Kidney epithelial cell (primary cell): ENCODE data around the gene ZNF648. TPM values are rescaled to one million over a fixed set of nuclear protein-coding genes. Genes with fewer than 3 reads are reported as not detected.

ENCODE experiments used
- DNase-seq: peaks from one replicate; pipeline ENCODE4 v3.0.0-alpha.2; 2010; ENCODE audit warnings: low read depth
- H3K27me3 ChIP-seq: 2 replicates; pipeline ENCODE4 v1.6.0; 2011; ENCODE audit warnings: low read length; ENCODE audit not compliant: control insufficient read depth, insufficient read depth
- H3K36me3 ChIP-seq: 2 replicates; pipeline ENCODE4 v1.5.1; 2011; ENCODE audit warnings: low read length; ENCODE audit not compliant: control insufficient read depth, insufficient read depth
- H3K4me3 ChIP-seq: 2 replicates; pipeline ENCODE4 v1.5.1; 2011; ENCODE audit warnings: low read depth, mild to moderate bottlenecking, control low read depth, low read length
- total RNA-seq: library from RNA; depleted of rRNA; stranded (reverse); fragments of >200 nt; gene quantifications from 2 replicates; pipeline ENCODE4 v1.2.3, GENCODE V29; 2015
- TF ChIP-seq, protein P1 (sequence below): IDR thresholded peaks from 2 replicates; pipeline ENCODE4 v1.5.1; 2011; ENCODE audit warnings: mild to moderate bottlenecking, moderate library complexity, low read length, control low read depth, inconsistent platforms; ENCODE audit not compliant: insufficient read depth, poor library complexity, severe bottlenecking

Gene ZNF648
- total RNA-seq, 1 donor from 2014 or later: 1.0 TPM

GRCh38 chr1:182084487-182085316, 23.2 kb upstream of the ZNF648 start:
- H3K27me3 ChIP-seq: peaks cover 4% of the 10 kb centered on the region
- no peak overlapping the region for H3K4me3 ChIP-seq
- no peaks in the 10 kb centered on the region for H3K36me3 ChIP-seq
- TF ChIP-seq, protein P1, sequence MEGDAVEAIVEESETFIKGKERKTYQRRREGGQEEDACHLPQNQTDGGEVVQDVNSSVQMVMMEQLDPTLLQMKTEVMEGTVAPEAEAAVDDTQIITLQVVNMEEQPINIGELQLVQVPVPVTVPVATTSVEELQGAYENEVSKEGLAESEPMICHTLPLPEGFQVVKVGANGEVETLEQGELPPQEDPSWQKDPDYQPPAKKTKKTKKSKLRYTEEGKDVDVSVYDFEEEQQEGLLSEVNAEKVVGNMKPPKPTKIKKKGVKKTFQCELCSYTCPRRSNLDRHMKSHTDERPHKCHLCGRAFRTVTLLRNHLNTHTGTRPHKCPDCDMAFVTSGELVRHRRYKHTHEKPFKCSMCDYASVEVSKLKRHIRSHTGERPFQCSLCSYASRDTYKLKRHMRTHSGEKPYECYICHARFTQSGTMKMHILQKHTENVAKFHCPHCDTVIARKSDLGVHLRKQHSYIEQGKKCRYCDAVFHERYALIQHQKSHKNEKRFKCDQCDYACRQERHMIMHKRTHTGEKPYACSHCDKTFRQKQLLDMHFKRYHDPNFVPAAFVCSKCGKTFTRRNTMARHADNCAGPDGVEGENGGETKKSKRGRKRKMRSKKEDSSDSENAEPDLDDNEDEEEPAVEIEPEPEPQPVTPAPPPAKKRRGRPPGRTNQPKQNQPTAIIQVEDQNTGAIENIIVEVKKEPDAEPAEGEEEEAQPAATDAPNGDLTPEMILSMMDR: peak; percentile 81
- DNase-seq: no peak

- Histone ChIP-seq H3K27me3 (peaks cover 4% of the 10 kb centered on the region), H3K4me3 (no peak overlapping the region), H3K36me3 (no peaks in the 10 kb centered on the region)
- TF ChIP-seq, protein P1: no peak
- no peak for DNase-seq
Observed at GRCh38 chr1:182083851-182084486, 22.5 kb upstream of the ZNF648 start.

DNA sequence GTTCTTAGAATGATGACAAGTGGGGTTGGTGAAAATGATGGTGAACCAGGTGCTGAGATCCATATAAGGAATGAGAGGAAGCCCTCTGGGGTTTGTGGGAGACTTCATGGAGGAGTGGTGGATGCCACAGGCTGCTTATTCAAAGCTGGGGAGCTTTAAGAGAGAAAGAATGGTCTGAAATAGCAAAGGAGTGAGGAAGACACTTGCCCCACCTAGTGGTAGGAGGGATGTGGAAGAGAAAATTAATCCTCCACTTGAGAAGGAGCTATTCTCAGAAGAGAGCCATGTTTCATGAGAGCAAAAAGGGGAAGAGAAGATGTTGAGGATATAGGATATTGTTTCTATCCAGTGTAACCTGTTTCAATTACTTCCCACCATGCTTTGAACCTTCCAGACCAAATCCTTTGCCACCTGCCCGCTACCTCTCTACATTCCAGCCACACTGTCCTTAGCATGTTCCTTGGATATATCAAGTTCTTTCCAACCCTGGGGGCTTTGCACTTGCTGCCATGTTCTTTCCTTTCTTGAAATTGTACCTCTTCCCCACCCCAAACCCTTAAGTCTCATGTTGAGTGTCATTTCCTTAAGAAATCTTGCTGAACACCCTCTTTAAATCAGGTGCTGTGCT, 19.6 kb upstream of the ZNF648 start:
- no peaks in the 10 kb centered on the region for H3K27me3 ChIP-seq

GRCh38 chr1:182080040-182080439, 18.5 kb upstream of the ZNF648 start:
- no peak overlapping the region for H3K4me3 ChIP-seq
- TF ChIP-seq, protein P1: no peak
- no peaks in the 10 kb centered on the region for H3K36me3 ChIP-seq
- no peak for DNase-seq
- no peaks in the 10 kb centered on the region for H3K27me3 ChIP-seq

More for the DNA sequence above, 19.6 kb upstream of the ZNF648 start:
- TF ChIP-seq, protein P1: peak; percentile 63
- no peaks in the 10 kb centered on the region for H3K36me3 ChIP-seq
- no peak overlapping the region for H3K4me3 ChIP-seq
- DNase-seq: no peak

DNA sequence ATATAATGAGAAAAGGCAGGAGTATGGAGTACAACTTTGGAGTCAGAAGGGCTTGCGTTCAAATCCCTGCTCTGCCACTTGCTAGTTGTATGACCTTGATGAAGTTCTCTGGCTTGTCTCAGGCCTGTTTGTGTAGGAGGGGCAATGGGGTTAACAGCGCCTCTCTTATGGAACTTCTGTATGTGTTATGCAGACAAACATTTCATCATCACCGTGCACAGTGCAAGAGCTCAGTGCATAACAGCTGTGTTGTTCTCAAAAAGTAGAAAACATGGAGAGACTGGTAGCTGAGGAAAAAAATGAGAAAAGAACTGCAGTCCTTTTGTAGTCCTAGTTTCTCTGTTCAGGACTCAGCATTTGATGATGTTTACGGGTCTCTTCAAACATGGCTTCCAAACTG, 10.4 kb upstream of the ZNF648 start:
- no peaks in the 10 kb centered on the region for H3K36me3 ChIP-seq
- TF ChIP-seq, protein P1: no peak
- no peak for DNase-seq
- no peak overlapping the region for H3K4me3 ChIP-seq
- H3K27me3 ChIP-seq: peaks cover 3% of the 10 kb centered on the region
